AML-193 (cell line): ENCODE measurements around the gene KRTAP3-3.
"Not testable (repeated sequence)": the region's sequence is repeated elsewhere in the genome, so short reads cannot be mapped to it uniquely, and the experiment has no call there.

Experiments
- DNase-seq, 2 experiments: peaks; one replicate each; lab custom pipeline; 2025; lab: John Stamatoyannopoulos, UW

The KRTAP3-3 gene

GRCh38 chr17:41004397-41004796 lies 10.4 kb upstream of the KRTAP3-3 start:
- no peak for DNase-seq

GRCh38 chr17:41003926-41004325 lies 10.0 kb upstream of the KRTAP3-3 start:
- no peak for DNase-seq

- DNase-seq, result no peak
Measured at GRCh38 chr17:41002814-41003213, 8.8 kb upstream of the KRTAP3-3 start.

- no peak for DNase-seq
Measured at GRCh38 chr17:41001795-41002194, 7.8 kb upstream of the KRTAP3-3 start.

GRCh38 chr17:40999563-40999962 lies 5.6 kb upstream of the KRTAP3-3 start, which contains the start of gene KRTAP3-2:
TSS of gene KRTAP3-2 (minus strand) at chr17:40999906. CDS start at chr17:40999853, 53 bp downstream.
- DNase-seq, result not testable (repeated sequence)

- no peak for DNase-seq
Measured at GRCh38 chr17:40997361-40997760, 3.4 kb upstream of the KRTAP3-3 start.

- no peak for DNase-seq
Measured at GRCh38 chr17:40996829-40997228, 2.9 kb upstream of the KRTAP3-3 start.

GRCh38 chr17:40995116-40995515 lies 1.2 kb upstream of the KRTAP3-3 start:
- DNase-seq, result no peak

GRCh38 chr17:40993084-40993483 lies 880 bp downstream of the KRTAP3-3 start:
- no peak for DNase-seq

GRCh38 chr17:40992666-40993065 lies 1.3 kb downstream of the KRTAP3-3 start:
- no peak for DNase-seq

GRCh38 chr17:40986920-40987319 lies 7.0 kb downstream of the KRTAP3-3 start:
- no peak for DNase-seq

GRCh38 chr17:40984226-40984625 lies 9.7 kb downstream of the KRTAP3-3 start, which contains the start of gene KRT40:
TSS of gene KRT40 (minus strand) at chr17:40984326. CDS start at chr17:40984273, 53 bp downstream.
- no peak for DNase-seq

GRCh38 chr17:40981115-40981514 lies 12.8 kb downstream of the KRTAP3-3 start:
- no peak for DNase-seq

- no peak for DNase-seq
Measured at GRCh38 chr17:40980596-40980995, 13.4 kb downstream of the KRTAP3-3 start.

GRCh38 chr17:40980117-40980516 lies 13.8 kb downstream of the KRTAP3-3 start:
- DNase-seq, result no peak

GRCh38 chr17:40978575-40979151 lies 15.3 kb downstream of the KRTAP3-3 start:
- DNase-seq, result no peak

GRCh38 chr17:40975516-40975915 lies 18.4 kb downstream of the KRTAP3-3 start:
- no peak for DNase-seq

- no peak for DNase-seq
Measured at GRCh38 chr17:40974366-40974765, 19.6 kb downstream of the KRTAP3-3 start.

GRCh38 chr17:40967582-40967981 lies 26.4 kb downstream of the KRTAP3-3 start:
- DNase-seq, result no peak

- DNase-seq, result no peak
Measured at GRCh38 chr17:40966848-40967247, 27.1 kb downstream of the KRTAP3-3 start, which contains the start of gene KRT39. TSS of gene KRT39 (minus strand) at chr17:40966948. CDS start at chr17:40966856, 92 bp downstream.

GRCh38 chr17:40963838-40964237 lies 30.1 kb downstream of the KRTAP3-3 start:
- peak; percentile 27 to 32 for DNase-seq

- DNase-seq, result no peak
Measured at GRCh38 chr17:40962059-40962561, 31.9 kb downstream of the KRTAP3-3 start.

GRCh38 chr17:40961591-40961990 lies 32.4 kb downstream of the KRTAP3-3 start:
- no peak for DNase-seq

- DNase-seq, result no peak
Measured at GRCh38 chr17:40960144-40960543, 33.8 kb downstream of the KRTAP3-3 start.
